Psoas muscle (tissue), 8 donors: ENCODE data around the gene NR2C2AP. TPM values are rescaled to one million over a fixed set of nuclear protein-coding genes. Genes with fewer than 3 reads are reported as not detected.

Experiments
- ATAC-seq, 4 donors: fragments of 200-7000 bp; cut with Tn5 transposase; one replicate each; pipeline ENCODE4 v1.9.1; 2020; ENCODE audit warnings: moderate library complexity in 3 of 4, mild to moderate bottlenecking in 2 of 4
- DNase-seq, 2 donors: peaks; one replicate each; pipeline ENCODE4 v3.0.0-alpha.2; 2020
- H3K27ac ChIP-seq: fragments of 200-600 bp; one replicate; pipeline ENCODE4 v1.8.0; 2022
- H3K27me3 ChIP-seq, 3 donors: fragments of 200-600 bp in 1 of 3; one replicate each; pipeline versions ENCODE4 v1.6.1 to v1.8.0; 2013 to 2022; ENCODE audit warnings: low read length in 2 of 3, mild to moderate bottlenecking in 2 of 3, moderate library complexity in 1 of 3; ENCODE audit not compliant: insufficient read depth in 3 of 3
- H3K36me3 ChIP-seq, 2 donors: fragments of 200-600 bp in 1 of 2; one replicate each; pipeline versions ENCODE4 v1.6.1 to v1.8.0; 2013 to 2022; ENCODE audit warnings: low read depth in 1 of 2, mild to moderate bottlenecking in 1 of 2, moderate library complexity in 1 of 2; ENCODE audit not compliant: insufficient read depth in 1 of 2
- H3K4me1 ChIP-seq: fragments of 200-600 bp; one replicate; pipeline ENCODE4 v1.8.0; 2022
- H3K4me3 ChIP-seq: fragments of 200-600 bp; one replicate; pipeline ENCODE4 v1.8.0; 2022; ENCODE audit warnings: mild to moderate bottlenecking
- H3K9me3 ChIP-seq: fragments of 200-600 bp; one replicate; pipeline ENCODE4 v1.8.0; 2022
- CTCF ChIP-seq: fragments of 200-600 bp; IDR thresholded peaks from one replicate; pipeline ENCODE4 v1.8.0; 2022; ENCODE audit warnings: antibody characterized with exemption
- WGBS, 3 donors: extraction: QIAGEN DNeasy Blood & Tissue Kit; methylation state at CpG; one replicate each; pipeline versions ENCODE4 v1.1.6 to v1.1.7; 2013; 5-methylcytosine and 5-hydroxymethylcytosine counted together
- intact Hi-C, 2 donors: fragments of 100-400 bp; cut with DNase I; formaldehyde crosslinking; loops; one replicate each; pipeline versions ENCODE4 v1.11.0 to v1.14.2; 2022
- polyA plus RNA-seq, 3 donors: library from polyadenylated mRNA; stranded (reverse); fragments of 200-250 nt; gene quantifications; one replicate each; pipeline ENCODE4 v1.2.3, GENCODE V29; 2013
- total RNA-seq, 4 donors: library from RNA; stranded (reverse); fragmentation: NEBNext Ultra II Directional in 2 of 4; extraction: Animal tissue kit (Norgen Biotek cat#: 25700) in 2 of 4; gene quantifications; one replicate each; pipeline versions ENCODE4 v1.2.1 to v1.2.4, GENCODE V29; 2021 to 2023
- donor health status: healthy with polysubstance abuse.
- donor health status: DM: no; HTN: no; CAD: no; lungs with moderate emphysema.
- donor health status: Bipolar disorder and iron deficiency.
- donor health status: healthy.
- donor health status: DM: yes; HTN: yes; CAD: no.
- donor health status: DM: no; HTN: no; CAD: no.
- donor health status: DM: no; HTN: no; CAD: no.
- donor health status: DM: yes; HTN: yes; CAD: no.

The NR2C2AP gene
- total and polyA plus RNA-seq, 7 donors: 7.5 to 44.4 (median 15.8) TPM

GRCh38 chr19:19151418-19151817, 51.8 kb downstream of the NR2C2AP start:
- no peaks in the 10 kb centered on the region for H3K4me1 ChIP-seq
- intact Hi-C loops: no loop called here
- WGBS, 3 donors: 68 to 77% (median 72%) methylated on average over 9 to 11 of the region's 11 CpGs
- H3K4me3 ChIP-seq: no peak overlapping the region
- H3K27me3 ChIP-seq: no peaks in the 10 kb centered on the region
- H3K9me3 ChIP-seq: no peaks in the 10 kb centered on the region
- ATAC-seq: no peak
- no peak overlapping the region for H3K27ac ChIP-seq
- H3K36me3 ChIP-seq: peaks cover 0 to 5% of the 10 kb centered on the region in 2 donors
- TF ChIP-seq CTCF: no peak
- no peak for DNase-seq

Other genes with a start within 250 kb of the NR2C2AP start
- gene SUGP2, start 169.9 kb downstream of the NR2C2AP start, total RNA-seq: 10 to 100 TPM; 41.3 to 53.3 (median 48.1) TPM
- 10 to 100 TPM; 31.8 to 45.3 (median 34.4) TPM for gene SUGP2, start 169.9 kb downstream of the NR2C2AP start, polyA plus RNA-seq
- 10 to 100 TPM; 13.7 to 22.6 (median 18.8) TPM for gene ARMC6, start 169.8 kb downstream of the NR2C2AP start, total RNA-seq
- gene ARMC6, start 169.8 kb downstream of the NR2C2AP start, polyA plus RNA-seq: 10 to 100 TPM; 22.8 to 74.1 (median 25.7) TPM
- 10 to 100 TPM; 14.7 to 40.2 (median 24.5) TPM for gene SLC25A42, start 139.4 kb downstream of the NR2C2AP start, total RNA-seq
- gene SLC25A42, start 139.4 kb downstream of the NR2C2AP start, polyA plus RNA-seq: 10 to 100 TPM in 2 of 3 donors, 1 to 10 TPM in 1; 4.6 to 31.9 (median 12.2) TPM
- 10 to 100 TPM; 31.3 to 61.3 (median 42.8) TPM for gene TMEM161A, start 64.9 kb downstream of the NR2C2AP start, total RNA-seq
- gene TMEM161A, start 64.9 kb downstream of the NR2C2AP start, polyA plus RNA-seq: 10 to 100 TPM; 30.2 to 46.1 (median 37.6) TPM
- gene MEF2B, start 33.2 kb downstream of the NR2C2AP start, total RNA-seq: under 1 TPM; 0.56 to 0.91 (median 0.63) TPM
- under 1 TPM; 0.07 to 0.18 (median 0.16) TPM for gene MEF2B, start 33.2 kb downstream of the NR2C2AP start, polyA plus RNA-seq
- 10 to 100 TPM; 16.0 to 33.6 (median 21.0) TPM for gene BORCS8, start 11.3 kb downstream of the NR2C2AP start, total RNA-seq
- gene BORCS8, start 11.3 kb downstream of the NR2C2AP start, polyA plus RNA-seq: 10 to 100 TPM; 25.2 to 46.1 (median 41.2) TPM
- 10 to 100 TPM; 33.3 to 53.5 (median 46.2) TPM for gene RFXANK, start 11.2 kb downstream of the NR2C2AP start, total RNA-seq
- 10 to 100 TPM; 39.1 to 64.9 (median 57.4) TPM for gene RFXANK, start 11.2 kb downstream of the NR2C2AP start, polyA plus RNA-seq
- gene NCAN, start 8.5 kb upstream of the NR2C2AP start, total RNA-seq: not detected
- gene NCAN, start 8.5 kb upstream of the NR2C2AP start, polyA plus RNA-seq: under 1 TPM in 1 of 3 donors, not detected in 2; 0.03 TPM
- under 1 TPM in 1 of 4 donors, not detected in 3; 0.14 TPM for gene TM6SF2, start 69.9 kb upstream of the NR2C2AP start, total RNA-seq
- gene TM6SF2, start 69.9 kb upstream of the NR2C2AP start, polyA plus RNA-seq: under 1 TPM in 1 of 3 donors, not detected in 2; 0.29 TPM
- gene SUGP1, start 117.1 kb upstream of the NR2C2AP start, total RNA-seq: 10 to 100 TPM; 25.8 to 35.8 (median 29.0) TPM
- 10 to 100 TPM; 20.6 to 26.3 (median 24.6) TPM for gene SUGP1, start 117.1 kb upstream of the NR2C2AP start, polyA plus RNA-seq
- gene MAU2, start 117.4 kb upstream of the NR2C2AP start, total RNA-seq: 10 to 100 TPM; 26.2 to 55.1 (median 40.1) TPM
- gene MAU2, start 117.4 kb upstream of the NR2C2AP start, polyA plus RNA-seq: 10 to 100 TPM; 12.3 to 20.3 (median 18.4) TPM
- 10 to 100 TPM; 25.3 to 65.9 (median 55.6) TPM for gene GATAD2A, start 202.3 kb upstream of the NR2C2AP start, total RNA-seq
- 10 to 100 TPM; 18.5 to 43.4 (median 32.5) TPM for gene GATAD2A, start 202.3 kb upstream of the NR2C2AP start, polyA plus RNA-seq